ENCODE data around the gene FAM110C.
"Not testable (repeated sequence)": the region's sequence is repeated elsewhere in the genome, so short reads cannot be mapped to it uniquely, and the experiment has no call there.

The FAM110C gene

GRCh38 chr2:42788-43187 lies 3.5 kb downstream of the FAM110C start:
- DNase-seq, result no peak

- no peak for DNase-seq
Measured at GRCh38 chr2:40465-40864, 5.8 kb downstream of the FAM110C start.

- no peak for DNase-seq
Measured at GRCh38 chr2:38155-38554, 8.2 kb downstream of the FAM110C start.

GRCh38 chr2:36318-36717 lies 10.0 kb downstream of the FAM110C start:
- DNase-seq, result no peak

GRCh38 chr2:35852-36251 lies 10.5 kb downstream of the FAM110C start:
- no peak for DNase-seq

GRCh38 chr2:33620-34019 lies 12.7 kb downstream of the FAM110C start:
- peak; percentile 18 to 33 for DNase-seq

- peak; percentile 19 to 24 for DNase-seq
Measured at GRCh38 chr2:32068-32467, 14.2 kb downstream of the FAM110C start.

- DNase-seq, result no peak
Measured at GRCh38 chr2:29253-29652, 17.1 kb downstream of the FAM110C start.

GRCh38 chr2:28406-28975 lies 17.8 kb downstream of the FAM110C start:
- no peak for DNase-seq

GRCh38 chr2:26891-27290 lies 19.4 kb downstream of the FAM110C start:
- no peak for DNase-seq

GRCh38 chr2:25543-25942 lies 20.8 kb downstream of the FAM110C start:
- no peak for DNase-seq

GRCh38 chr2:24591-24990 lies 21.7 kb downstream of the FAM110C start:
- not testable (repeated sequence) for DNase-seq

- no peak for DNase-seq
Measured at GRCh38 chr2:24107-24506, 22.2 kb downstream of the FAM110C start.

GRCh38 chr2:23283-23682 lies 23.0 kb downstream of the FAM110C start:
- no peak for DNase-seq

GRCh38 chr2:22244-22643 lies 24.1 kb downstream of the FAM110C start:
- DNase-seq, result not testable (repeated sequence)

GRCh38 chr2:20259-20658 lies 26.0 kb downstream of the FAM110C start:
- not testable (repeated sequence) for DNase-seq

- no peak for DNase-seq
Measured at GRCh38 chr2:19505-19904, 26.8 kb downstream of the FAM110C start.

- DNase-seq, result no peak
Measured at GRCh38 chr2:18402-19271, 27.7 kb downstream of the FAM110C start.

- DNase-seq, result not testable (repeated sequence)
Measured at GRCh38 chr2:15916-16315, 30.4 kb downstream of the FAM110C start.

GRCh38 chr2:11248-11941 lies 34.9 kb downstream of the FAM110C start:
- peak; percentile 57 to 75 for DNase-seq

- no peak for DNase-seq
Measured at GRCh38 chr2:10222-10875, 36.0 kb downstream of the FAM110C start.
